HG02642 (cell line): Measurements from ENCODE around the gene BCAN.
A peak's percentile ranks its signal among the peaks of the same experiment; 100 is the strongest.

Source experiments
- ATAC-seq: cut with Tn5 transposase; IDR thresholded peaks from one replicate; pipeline ENCODE4 v1.9.1; 2021; ENCODE audit warnings: mild to moderate bottlenecking; ENCODE audit not compliant: unreplicated experiment, poor library complexity

The BCAN gene

DNA sequence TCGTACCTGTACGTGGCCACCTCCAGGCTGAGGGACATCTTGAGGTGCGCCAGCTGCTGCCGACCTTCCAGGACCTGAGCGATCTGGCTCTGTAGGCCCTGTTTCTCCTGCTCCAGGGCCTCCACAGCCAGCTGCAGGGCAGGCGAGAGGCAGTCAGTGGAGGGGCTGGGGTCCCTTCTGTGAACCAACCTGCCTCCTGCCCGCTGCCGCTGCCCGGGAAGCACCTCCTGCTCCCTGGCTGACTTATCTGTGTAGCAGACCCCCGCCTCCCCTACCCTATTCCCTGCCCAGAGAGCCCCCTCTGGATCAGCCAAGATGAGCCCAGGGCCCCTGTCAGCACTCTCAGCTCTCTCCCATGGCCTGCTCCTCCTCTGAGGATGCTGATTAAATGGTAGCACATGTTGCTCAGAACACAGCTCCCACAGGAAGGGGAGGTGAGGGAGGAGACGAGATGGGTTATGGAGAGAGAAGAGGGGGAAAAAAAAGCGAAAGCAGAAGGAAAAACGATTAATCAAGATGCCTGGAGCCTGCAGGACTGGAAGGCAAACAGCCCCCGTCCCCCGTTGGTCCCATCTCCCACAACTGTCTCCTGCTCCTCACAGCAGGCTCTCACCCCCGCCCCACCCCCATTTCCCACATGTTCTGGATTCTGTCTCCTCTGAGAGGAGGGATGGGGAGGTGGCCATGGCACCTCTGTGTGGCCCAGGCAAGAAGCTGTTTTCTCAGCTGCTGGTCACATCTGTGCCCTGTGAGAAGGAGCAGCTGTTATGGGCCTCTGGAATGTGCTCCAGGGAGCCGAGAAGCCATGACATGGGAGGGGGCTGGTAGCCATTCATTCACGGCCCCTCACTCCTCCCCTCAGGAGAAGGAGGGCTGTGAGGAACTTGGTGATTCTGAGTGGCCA is 33.5 kb downstream of the BCAN start:
- no peak for ATAC-seq

DNA sequence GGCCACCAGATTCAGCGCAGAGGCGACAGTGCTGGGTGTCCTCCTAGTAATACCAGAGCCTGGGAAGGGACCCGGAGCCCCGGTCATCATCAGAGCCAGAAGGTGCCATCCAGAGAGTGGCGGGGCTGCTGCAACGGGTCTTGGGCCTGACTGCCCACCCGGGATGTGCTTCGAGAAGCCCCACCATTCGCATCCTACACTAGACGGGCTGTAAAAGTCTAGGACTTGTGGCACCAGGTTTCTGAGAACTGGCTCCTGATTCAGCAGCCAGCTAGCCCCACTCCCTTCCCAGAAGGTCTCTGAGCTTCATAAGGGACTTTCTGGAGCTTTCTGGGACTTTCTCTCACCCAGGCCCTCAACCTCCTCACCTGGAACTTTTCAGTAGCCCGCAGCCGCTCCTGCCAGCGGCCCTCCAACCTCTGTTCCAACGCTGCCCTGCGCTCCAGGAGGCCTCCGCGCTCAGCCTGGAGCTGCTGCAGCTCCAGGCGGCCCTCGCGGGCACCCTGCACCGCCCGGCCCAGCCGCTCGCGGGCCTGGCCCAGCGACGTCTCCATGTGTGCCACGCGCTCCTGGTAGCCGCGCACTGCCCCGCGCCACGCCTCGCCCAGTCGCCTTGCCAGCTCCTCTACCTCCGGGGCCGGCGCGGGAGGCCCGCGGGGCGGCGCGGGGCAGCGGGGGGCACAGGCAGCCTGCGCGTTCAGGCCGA is 34.4 kb downstream of the BCAN start:
- ATAC-seq = no peak

GRCh38 chr1:156676820-156677615 is 35.1 kb downstream of the BCAN start, which contains the start of gene NES:
TSS of gene NES (minus strand) at chr1:156677407. CDS start at chr1:156677264, 143 bp downstream.
- no peak for ATAC-seq

DNA sequence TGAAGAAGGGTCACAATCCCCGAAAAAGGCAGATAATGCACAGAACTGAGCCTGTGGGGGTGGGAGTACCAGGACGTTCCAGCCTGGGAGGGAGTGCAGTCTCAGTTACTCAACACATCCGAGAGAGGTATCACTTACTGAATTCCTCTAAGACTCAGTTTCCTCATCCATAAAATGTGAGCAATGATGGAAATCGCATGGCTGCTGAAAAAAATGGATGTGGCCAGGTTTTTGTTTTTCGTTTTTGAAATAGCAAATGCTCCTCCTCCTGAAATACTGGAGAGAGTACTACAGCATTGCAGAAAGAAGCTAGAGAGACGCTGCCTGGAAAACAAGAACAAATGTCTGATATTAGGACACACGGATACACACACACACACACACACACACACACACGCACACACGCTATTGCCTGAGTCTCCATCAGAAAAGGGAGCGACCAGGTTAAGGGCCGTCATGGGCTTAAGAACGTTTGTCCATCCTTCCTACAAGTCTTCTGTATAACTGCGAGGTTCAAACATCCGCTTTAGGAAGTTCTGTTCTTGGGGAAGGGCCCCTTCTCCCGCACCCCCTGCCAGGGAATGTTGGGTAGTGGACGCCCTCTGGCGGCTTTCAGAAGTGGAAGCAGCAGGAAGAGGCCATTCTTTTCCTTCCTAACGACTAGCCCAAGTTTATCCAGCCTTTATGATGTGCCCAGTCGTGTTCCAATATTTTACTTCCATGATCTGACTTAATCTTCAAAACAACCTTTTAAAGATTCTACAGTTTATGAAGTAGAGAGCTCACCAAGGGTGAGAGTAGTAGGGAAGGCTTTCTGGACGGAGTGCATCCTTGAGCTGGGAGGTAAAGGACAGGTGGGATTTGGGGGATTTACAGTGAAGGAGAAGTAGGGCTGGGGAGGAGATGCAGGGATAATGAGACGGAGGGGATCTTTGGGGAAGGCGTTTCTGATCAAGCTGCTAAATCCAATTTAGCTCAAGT is 36.0 kb downstream of the BCAN start:
- ATAC-seq = no peak

GRCh38 chr1:156680056-156680455 is 38.1 kb downstream of the BCAN start:
- no peak for ATAC-seq

- ATAC-seq = no peak
Measured at GRCh38 chr1:156681196-156681960, 39.5 kb downstream of the BCAN start.

- ATAC-seq = no peak
Measured at GRCh38 chr1:156682166-156682890, 40.4 kb downstream of the BCAN start.

DNA sequence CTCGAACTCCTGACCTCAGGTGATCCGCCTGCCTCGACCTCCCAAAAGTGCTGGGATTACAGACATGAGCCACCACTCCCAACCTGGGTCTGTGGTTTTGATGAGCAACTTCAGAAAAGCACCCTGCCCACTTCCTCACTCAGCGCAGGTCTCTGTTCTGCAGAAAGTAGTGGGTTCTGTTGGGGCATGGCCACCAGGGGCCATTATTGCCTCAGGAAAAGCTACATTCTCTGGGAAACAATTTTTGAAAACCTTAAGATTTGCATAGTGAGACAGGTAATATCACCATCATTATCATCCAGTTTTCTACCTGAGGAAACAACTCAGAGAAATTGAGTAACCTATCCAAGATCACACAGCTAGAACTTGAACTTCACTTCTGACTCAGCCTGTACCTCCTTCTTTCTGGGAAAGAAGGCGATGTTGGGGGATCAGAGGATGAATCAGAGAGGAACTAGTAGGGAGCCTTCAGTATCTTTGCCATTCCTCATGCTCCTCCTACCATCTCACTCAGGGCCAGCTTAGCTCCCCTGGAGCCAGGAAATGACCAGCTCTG is 42.4 kb downstream of the BCAN start:
- no peak for ATAC-seq

- peak; percentile 73 for ATAC-seq
Measured at GRCh38 chr1:156689035-156689952, 47.4 kb downstream of the BCAN start.

- no peak for ATAC-seq
Measured at GRCh38 chr1:156689953-156690674, 48.2 kb downstream of the BCAN start.

- ATAC-seq = no peak
Measured at GRCh38 chr1:156690675-156691036, 48.7 kb downstream of the BCAN start.

- no peak for ATAC-seq
Measured at GRCh38 chr1:156691191-156691590, 49.3 kb downstream of the BCAN start.

DNA sequence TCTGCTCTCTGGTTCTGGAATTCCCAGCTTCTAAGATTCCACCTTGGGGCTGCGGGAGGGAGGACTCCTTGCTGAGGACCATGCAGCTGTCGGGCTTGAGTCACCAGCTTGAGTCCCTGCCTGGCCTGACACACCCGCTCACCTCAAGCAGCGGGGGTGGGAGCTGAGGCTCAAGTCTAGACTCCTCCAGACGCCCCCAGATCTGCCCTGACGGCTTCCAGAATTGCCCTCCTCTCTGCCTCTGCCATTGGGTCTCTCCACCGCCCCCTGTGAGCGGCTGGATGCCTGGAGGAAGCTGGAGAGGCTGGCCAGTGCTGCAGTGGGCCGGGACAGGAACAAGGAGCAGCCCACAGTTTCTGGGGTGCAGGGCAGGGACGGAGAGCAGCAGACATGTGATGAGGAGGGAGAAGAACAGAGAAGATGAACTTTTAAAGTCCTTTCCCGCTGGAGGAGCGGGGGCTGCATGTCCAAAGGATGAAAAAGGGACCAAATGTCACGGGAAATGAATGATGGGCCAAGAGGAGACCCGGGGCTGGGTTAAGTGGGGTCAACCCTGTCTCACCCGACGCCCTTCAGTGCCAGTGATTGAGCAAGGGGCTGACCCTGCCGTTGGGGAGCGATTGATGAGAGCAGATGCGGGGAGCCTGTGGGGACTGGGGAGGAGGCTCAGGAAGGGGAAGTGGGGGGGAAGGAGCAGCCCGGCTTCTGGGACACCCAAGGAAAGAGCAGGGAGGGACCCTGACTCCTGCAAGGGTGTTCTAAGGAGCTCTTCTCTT is 49.9 kb downstream of the BCAN start:
- ATAC-seq = no peak

DNA sequence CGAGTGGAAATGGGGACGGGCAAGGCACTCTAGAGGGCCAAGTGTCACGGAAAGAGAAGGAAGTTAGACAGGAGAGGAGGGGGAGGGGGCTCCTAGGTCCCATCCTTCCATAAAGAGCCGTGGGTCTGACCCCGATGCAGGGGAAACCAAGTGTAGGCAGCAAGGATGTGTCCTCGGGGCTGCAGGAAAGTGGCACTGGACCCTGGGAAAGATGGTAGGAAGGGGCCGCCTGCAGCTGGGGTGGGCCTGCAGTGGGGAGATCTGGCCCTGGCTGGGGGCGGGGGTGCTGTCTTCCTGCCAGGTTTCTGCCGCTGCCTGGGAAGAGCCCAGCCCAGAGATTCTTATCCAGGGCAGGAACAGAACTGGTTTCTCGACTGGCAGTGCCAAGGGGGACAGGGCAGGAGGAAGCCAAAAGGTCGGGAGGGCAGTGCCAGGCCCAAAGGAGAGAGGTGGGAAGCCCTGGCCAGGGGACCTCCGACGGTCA is 50.6 kb downstream of the BCAN start:
- no peak for ATAC-seq
